H1 (cell line): ENCODE data around the gene ADAMTS13. TPM values are rescaled to one million over a fixed set of nuclear protein-coding genes. Genes with fewer than 3 reads are reported as not detected.

ENCODE experiments used
- CTCF ChIA-PET: fragments of 300-600 bp; sonication (Branson Sonifier 250); formaldehyde crosslinking; loops from one replicate; lab custom pipeline; 2021; ENCODE audit not compliant: partially characterized antibody; lab: Charles Lee
- POLR2A ChIA-PET: fragments of 300-600 bp; sonication (Branson Sonifier 250); formaldehyde crosslinking; loops from one replicate; lab custom pipeline; 2021; ENCODE audit warnings: inconsistent platforms; ENCODE audit not compliant: partially characterized antibody; lab: Charles Lee
- DNase-seq, 2 experiments: peaks; one replicate each; pipeline versions ENCODE4 v3.0.0 to v3.0.0-alpha.2; 2010 to 2022; ENCODE audit warnings: low spot score in 2 of 2, low read depth in 1 of 2, mixed read lengths in 1 of 2
- FAIRE-seq: peaks from 2 replicates; lab custom pipeline; 2011; peaks lifted over from hg19 to GRCh38; lab: Jason Lieb, UNC
- H2AFZ ChIP-seq: 2 replicates; pipeline ENCODE4 v1.8.1; 2012; ENCODE audit warnings: low read length, inconsistent platforms
- H2AK5ac ChIP-seq: 2 replicates; pipeline ENCODE4 v1.6.1; 2013; ENCODE audit warnings: low read depth, low read length
- H2BK120ac ChIP-seq: replicated peaks from 2 replicates; pipeline ENCODE3; 2013; ENCODE audit warnings: low read depth, low read length, inconsistent platforms
- H2BK12ac ChIP-seq: 2 replicates; pipeline ENCODE4 v1.6.1; 2013; ENCODE audit warnings: low read depth, low read length
- H2BK15ac ChIP-seq: 2 replicates; pipeline ENCODE4 v1.6.1; 2013; ENCODE audit warnings: low read length
- H2BK20ac ChIP-seq: 2 replicates; pipeline ENCODE4 v1.6.1; 2013; ENCODE audit warnings: low read length
- H2BK5ac ChIP-seq: 2 replicates; pipeline ENCODE4 v1.6.1; 2013; ENCODE audit warnings: low read depth, low read length
- H3K14ac ChIP-seq: 2 replicates; pipeline ENCODE4 v1.6.1; 2013; ENCODE audit warnings: inconsistent platforms; ENCODE audit not compliant: insufficient read length
- H3K18ac ChIP-seq: 2 replicates; pipeline ENCODE4 v1.6.1; 2013; ENCODE audit warnings: low read length; ENCODE audit errors: extremely low read depth
- H3K23ac ChIP-seq: 2 replicates; pipeline ENCODE4 v1.6.1; 2013; ENCODE audit warnings: inconsistent platforms; ENCODE audit not compliant: insufficient read length
- H3K23me2 ChIP-seq: 2 replicates; pipeline ENCODE4 v1.6.1; 2013; ENCODE audit warnings: low read depth, low read length
- H3K27ac ChIP-seq: 2 replicates; pipeline ENCODE4 v1.6.1; 2011; ENCODE audit warnings: low read depth, low read length, inconsistent platforms
- H3K27me3 ChIP-seq, 4 experiments: replicated peaks in 1 of 4; 1 replicate in 1 of 4; 2 replicates in 3 of 4; pipeline versions ENCODE4 v1.6.1 to v1.8.1; 2011 to 2013; ENCODE audit warnings: low read length in 3 of 4, mild to moderate bottlenecking in 3 of 4, inconsistent platforms in 2 of 4, mixed read lengths in 2 of 4, moderate library complexity in 1 of 4; ENCODE audit not compliant: control insufficient read depth in 3 of 4, insufficient read depth in 3 of 4; ENCODE audit errors: extremely low read depth in 1 of 4
- H3K36me3 ChIP-seq, 4 experiments: 2 replicates each; pipeline versions ENCODE4 v1.6.1 to v1.8.1; 2011 to 2013; ENCODE audit warnings: mild to moderate bottlenecking in 4 of 4, low read length in 3 of 4, moderate library complexity in 2 of 4, control low read depth in 1 of 4, inconsistent platforms in 1 of 4; ENCODE audit not compliant: insufficient read depth in 4 of 4, control insufficient read depth in 2 of 4
- H3K4ac ChIP-seq: replicated peaks from 2 replicates; pipeline ENCODE3; 2013; ENCODE audit warnings: low read length, low read depth, mixed read lengths, inconsistent platforms; ENCODE audit not compliant: insufficient read length
- H3K4me1 ChIP-seq, 4 experiments: replicated peaks in 1 of 4; 1 replicate in 1 of 4; 2 replicates in 3 of 4; pipeline versions ENCODE4 v1.6.1 to v1.8.1; 2011 to 2013; ENCODE audit warnings: low read length in 3 of 4, inconsistent platforms in 2 of 4, mixed read lengths in 1 of 4; ENCODE audit not compliant: insufficient read depth in 4 of 4, control insufficient read depth in 3 of 4
- H3K4me2 ChIP-seq, 2 experiments: 2 replicates each; pipeline versions ENCODE4 v1.6.1 to v1.8.1; 2011 to 2013; ENCODE audit warnings: low read depth in 2 of 2, low read length in 2 of 2, control low read depth in 1 of 2, inconsistent platforms in 1 of 2, mild to moderate bottlenecking in 1 of 2; ENCODE audit not compliant: insufficient read depth in 1 of 2
- H3K4me3 ChIP-seq, 4 experiments: fragments of 200-600, 300-600 bp in 1 of 4; sonication (generic), shearing (Covaris generic), sonication (Bioruptor Twin) in 1 of 4; 2 replicates each; pipeline versions ENCODE4 v1.5.1 to v1.8.1; 2011 to 2016; ENCODE audit warnings: low read length in 4 of 4, low read depth in 3 of 4, control low read depth in 2 of 4, inconsistent platforms in 2 of 4, mild to moderate bottlenecking in 2 of 4, mixed read lengths in 1 of 4, moderate library complexity in 1 of 4; ENCODE audit not compliant: insufficient read depth in 2 of 4; ENCODE audit errors: extremely low read depth in 1 of 4
- H3K56ac ChIP-seq: replicated peaks from 2 replicates; pipeline ENCODE3; 2013; ENCODE audit warnings: low read depth, mild to moderate bottlenecking, mixed read lengths, low read length, inconsistent platforms; ENCODE audit not compliant: insufficient read length
- H3K79me1 ChIP-seq: 2 replicates; pipeline ENCODE4 v1.6.1; 2013; ENCODE audit warnings: low read depth, low read length, control low read depth
- H3K79me2 ChIP-seq, 2 experiments: 2 replicates each; pipeline versions ENCODE4 v1.6.1 to v1.8.1; 2012 to 2013; ENCODE audit warnings: low read length in 2 of 2, mild to moderate bottlenecking in 2 of 2, inconsistent platforms in 1 of 2; ENCODE audit not compliant: insufficient read depth in 2 of 2, control insufficient read depth in 1 of 2
- H3K9ac ChIP-seq, 4 experiments: replicated peaks in 1 of 4; 1 replicate in 1 of 4; 2 replicates in 3 of 4; pipeline versions ENCODE4 v1.6.1 to v1.8.1; 2011 to 2013; ENCODE audit warnings: low read depth in 3 of 4, low read length in 3 of 4, control low read depth in 2 of 4, mild to moderate bottlenecking in 2 of 4, moderate library complexity in 2 of 4, inconsistent platforms in 1 of 4; ENCODE audit errors: extremely low read depth in 1 of 4
- H3K9me3 ChIP-seq, 2 experiments: 2 replicates each; pipeline versions ENCODE4 v1.6.1 to v1.8.1; 2012 to 2013; ENCODE audit warnings: mild to moderate bottlenecking in 2 of 2, moderate library complexity in 2 of 2, control low read depth in 1 of 2, inconsistent platforms in 1 of 2, low read depth in 1 of 2, low read length in 1 of 2, mixed read lengths in 1 of 2; ENCODE audit not compliant: insufficient read depth in 2 of 2
- H4K20me1 ChIP-seq, 2 experiments: replicated peaks in 1 of 2; 2 replicates each; pipeline versions ENCODE3 to v1.8.1; 2011 to 2013; ENCODE audit warnings: inconsistent platforms in 2 of 2, low read length in 2 of 2, mild to moderate bottlenecking in 1 of 2; ENCODE audit not compliant: insufficient read depth in 2 of 2, control insufficient read depth in 1 of 2
- H4K5ac ChIP-seq: 2 replicates; pipeline ENCODE4 v1.6.1; 2013; ENCODE audit warnings: low read length, low read depth, mixed read lengths, inconsistent platforms; ENCODE audit not compliant: insufficient read length
- H4K8ac ChIP-seq: 2 replicates; pipeline ENCODE4 v1.8.0; 2013; ENCODE audit warnings: mild to moderate bottlenecking, moderate library complexity, low read length, inconsistent platforms; ENCODE audit not compliant: insufficient read depth; ENCODE audit errors: extremely low read depth
- H4K91ac ChIP-seq: replicated peaks from 2 replicates; pipeline ENCODE3; 2013; ENCODE audit warnings: low read length, mixed read lengths, inconsistent platforms; ENCODE audit not compliant: insufficient read length
- BCL11A ChIP-seq, 2 experiments: IDR thresholded peaks; one replicate each; pipeline ENCODE4 v1.6.1; 2011; ENCODE audit warnings: low read depth in 2 of 2, low read length in 2 of 2, mild to moderate bottlenecking in 2 of 2
- FOSL1 ChIP-seq: IDR thresholded peaks from 2 replicates; pipeline ENCODE4 v1.6.1; 2011; ENCODE audit warnings: mild to moderate bottlenecking, low read depth, low read length, moderate library complexity; ENCODE audit not compliant: insufficient read depth
- GTF2F1 ChIP-seq: IDR thresholded peaks from 2 replicates; pipeline ENCODE4 v1.6.1; 2012; ENCODE audit warnings: low read depth, low read length, improper control_type of control experiment, borderline replicate concordance
- HDAC6 ChIP-seq: IDR thresholded peaks from one replicate; pipeline ENCODE4 v1.7.1; 2012; ENCODE audit warnings: low read depth, mild to moderate bottlenecking, inconsistent platforms, low read length, moderate library complexity
- KDM5A ChIP-seq: fragments of 200-600 bp; IDR thresholded peaks from 2 replicates; pipeline ENCODE4 v1.7.1; 2012; ENCODE audit warnings: mild to moderate bottlenecking, low read length, inconsistent platforms, mixed read lengths
- RBBP5 ChIP-seq: IDR thresholded peaks from 2 replicates; pipeline ENCODE4 v1.7.1; 2012; ENCODE audit warnings: low read depth, mild to moderate bottlenecking, inconsistent platforms, low read length, moderate library complexity, borderline replicate concordance
- YY1 ChIP-seq: IDR thresholded peaks from 2 replicates; pipeline ENCODE4 v1.6.1; 2011; ENCODE audit warnings: low read depth, mild to moderate bottlenecking, low read length
- ZNF274 ChIP-seq: IDR thresholded peaks from 2 replicates; pipeline ENCODE4 v1.7.0; 2012; ENCODE audit warnings: low read length, borderline replicate concordance; ENCODE audit errors: extremely low read depth
- WGBS, 2 experiments: shearing (Covaris generic) in 1 of 2; methylation state at CpG; one replicate each; pipeline versions ENCODE4 v1.1.6 to v1.1.7; 2013 to 2015; ENCODE audit warnings: low lambda C conversion rate in 2 of 2, mixed read lengths in 2 of 2, inconsistent platforms in 1 of 2, low coverage in 1 of 2, missing lambda C conversion rate in 1 of 2; ENCODE audit not compliant: insufficient replicate concordance in 2 of 2, insufficient coverage in 1 of 2, insufficient read length in 1 of 2; ENCODE audit errors: extremely low coverage in 1 of 2, missing lambda C conversion rate in 1 of 2; 5-methylcytosine and 5-hydroxymethylcytosine counted together
- polyA plus RNA-seq, 7 experiments: library from polyadenylated mRNA; depleted of rRNA in 3 of 7; stranded (reverse) in 5 of 7; unstranded in 2 of 7; fragments of >200 nt in 5 of 7; fragments of 200-250 nt in 2 of 7; gene quantifications; 1 replicate in 5 of 7; 2 replicates in 1 of 7; 4 replicates in 1 of 7; pipeline versions ENCODE4 v1.2.1 to v1.2.3, GENCODE V29; 2011 to 2013; ENCODE audit warnings: missing spikeins in 2 of 7, mixed read lengths in 2 of 7
- total RNA-seq: library from RNA; stranded (reverse); fragmentation: NEBNext Ultra II Directional; extraction: Animal tissue kit (Norgen Biotek cat#: 25700); gene quantifications from 2 replicates; pipeline ENCODE4 v1.2.1, GENCODE V29; 2021
- TF ChIP-seq, protein P1 (sequence below), 3 experiments: IDR thresholded peaks; 1 replicate in 2 of 3; 2 replicates in 1 of 3; pipeline versions ENCODE4 v1.5.1 to v1.6.1; 2011; ENCODE audit warnings: low read length in 3 of 3, mild to moderate bottlenecking in 3 of 3, inconsistent platforms in 2 of 3, low read depth in 1 of 3, moderate library complexity in 1 of 3; ENCODE audit not compliant: insufficient read depth in 1 of 3; ENCODE audit errors: control extremely low read depth in 1 of 3
- TF ChIP-seq, protein P2 (sequence below): IDR thresholded peaks from 2 replicates; pipeline ENCODE4 v1.6.1; 2012; ENCODE audit warnings: inconsistent platforms

ADAMTS13 gene
- total and polyA plus RNA-seq, 2 of the 8 experiments (the other 6 are each of a cell fraction or from before 2014, with no cell fraction given) = 4.4 to 5.8 TPM

DNA sequence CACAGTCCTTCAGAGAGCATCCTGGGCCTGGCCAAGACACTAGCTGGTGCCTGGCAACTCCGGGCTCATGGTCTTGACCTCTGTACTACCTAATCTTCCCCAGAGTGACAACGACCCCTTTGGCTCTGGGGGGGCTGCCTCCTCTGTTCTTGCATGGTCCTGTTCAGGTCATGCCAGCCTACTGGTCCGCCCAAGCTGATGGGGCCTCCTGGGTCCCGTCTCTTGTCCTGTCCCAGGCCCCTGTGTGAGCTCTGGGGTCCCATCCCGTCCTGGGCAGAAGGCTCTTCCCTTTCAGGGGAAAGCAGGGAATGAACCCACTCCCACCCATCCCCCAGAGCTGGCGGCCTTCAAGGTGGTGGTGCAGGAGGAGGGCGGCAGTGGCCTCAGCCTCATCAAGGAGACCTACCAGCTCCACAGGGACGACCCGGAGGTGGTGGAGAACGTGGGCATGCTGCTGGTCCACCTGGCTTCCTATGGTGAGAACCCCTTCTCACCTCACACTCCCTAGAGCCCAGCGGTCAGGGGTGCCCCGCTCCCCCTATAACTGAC lies 17.6 kb upstream of the ADAMTS13 start:
- Histone ChIP-seq H4K91ac (no peak overlapping the region), H3K4ac (no peak overlapping the region), H3K36me3 (peaks cover 9 to 28% (median 18%) of the 10 kb centered on the region in 4 experiments; a peak in 7 of 8 replicates), H3K23me2 (no peaks in the 10 kb centered on the region), H4K20me1 (peaks cover 13 to 18% of the 10 kb centered on the region in 2 experiments), H4K5ac (no peak overlapping the region), H4K8ac (no peak overlapping the region), H2BK120ac (no peak overlapping the region), H3K4me2 (no peak overlapping the region), H3K14ac (no peak overlapping the region), H3K27ac (no peak overlapping the region), H2BK20ac (no peak overlapping the region), H2AFZ (no peak overlapping the region), H2BK15ac (no peak overlapping the region), H3K18ac (no peak overlapping the region), H3K4me1 (no peaks in the 10 kb centered on the region), H3K79me2 (no peaks in the 10 kb centered on the region), H3K9me3 (no peaks in the 10 kb centered on the region), H2BK5ac (no peak overlapping the region; the same call in 1 of the 2 replicates), H3K4me3 (no peak overlapping the region), H2AK5ac (no peak overlapping the region), H3K9ac (no peak overlapping the region), H3K27me3 (no peaks in the 10 kb centered on the region), H3K79me1 (no peaks in the 10 kb centered on the region), H3K56ac (no peak overlapping the region), H3K23ac (no peak overlapping the region), H2BK12ac (no peak overlapping the region)
- FAIRE-seq = no peak
- CTCF ChIA-PET = interaction anchor here (0.7 to 4.6 kb wide), 31 partner anchors 9 to 421 kb away, joined by 3 to 32 read pairs (median 5); partner anchors contain the start of genes ADAMTS13, SURF1 and SURF2
- POLR2A ChIA-PET = interaction anchor here (0.5 to 5.6 kb wide), 11 partner anchors 10 to 59 kb away, joined by 3 to 31 read pairs (median 3); partner anchors contain the start of genes MED22, RPL7A and STKLD1
- WGBS, 2 experiments = 93% methylated on average over 12 of the region's 12 CpGs; no CpG with 5 or more reads in 1 of the 2 experiments
- no peak for DNase-seq
- TF ChIP-seq ZNF274 = no peak
- no peak for TF ChIP-seq GTF2F1
- TF ChIP-seq, protein P1, sequence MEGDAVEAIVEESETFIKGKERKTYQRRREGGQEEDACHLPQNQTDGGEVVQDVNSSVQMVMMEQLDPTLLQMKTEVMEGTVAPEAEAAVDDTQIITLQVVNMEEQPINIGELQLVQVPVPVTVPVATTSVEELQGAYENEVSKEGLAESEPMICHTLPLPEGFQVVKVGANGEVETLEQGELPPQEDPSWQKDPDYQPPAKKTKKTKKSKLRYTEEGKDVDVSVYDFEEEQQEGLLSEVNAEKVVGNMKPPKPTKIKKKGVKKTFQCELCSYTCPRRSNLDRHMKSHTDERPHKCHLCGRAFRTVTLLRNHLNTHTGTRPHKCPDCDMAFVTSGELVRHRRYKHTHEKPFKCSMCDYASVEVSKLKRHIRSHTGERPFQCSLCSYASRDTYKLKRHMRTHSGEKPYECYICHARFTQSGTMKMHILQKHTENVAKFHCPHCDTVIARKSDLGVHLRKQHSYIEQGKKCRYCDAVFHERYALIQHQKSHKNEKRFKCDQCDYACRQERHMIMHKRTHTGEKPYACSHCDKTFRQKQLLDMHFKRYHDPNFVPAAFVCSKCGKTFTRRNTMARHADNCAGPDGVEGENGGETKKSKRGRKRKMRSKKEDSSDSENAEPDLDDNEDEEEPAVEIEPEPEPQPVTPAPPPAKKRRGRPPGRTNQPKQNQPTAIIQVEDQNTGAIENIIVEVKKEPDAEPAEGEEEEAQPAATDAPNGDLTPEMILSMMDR (IDR thresholded peaks at IDR 0.05; ENCODE audit: control extremely low read depth in 1 of 3, insufficient read depth in 1 of 3, low read depth in 1 of 3, low read length in 3 of 3) = no peak
- no peak for TF ChIP-seq KDM5A
- TF ChIP-seq BCL11A (IDR thresholded peaks at IDR 0.05; ENCODE audit: low read depth in 2 of 2, low read length in 2 of 2) = no peak
- TF ChIP-seq HDAC6 = no peak
- TF ChIP-seq YY1 = no peak
- TF ChIP-seq, protein P2, sequence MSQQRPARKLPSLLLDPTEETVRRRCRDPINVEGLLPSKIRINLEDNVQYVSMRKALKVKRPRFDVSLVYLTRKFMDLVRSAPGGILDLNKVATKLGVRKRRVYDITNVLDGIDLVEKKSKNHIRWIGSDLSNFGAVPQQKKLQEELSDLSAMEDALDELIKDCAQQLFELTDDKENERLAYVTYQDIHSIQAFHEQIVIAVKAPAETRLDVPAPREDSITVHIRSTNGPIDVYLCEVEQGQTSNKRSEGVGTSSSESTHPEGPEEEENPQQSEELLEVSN = no peak
- TF ChIP-seq FOSL1 = no peak
- no peak for TF ChIP-seq RBBP5
